HG02571 (cell line): ENCODE measurements around the gene GTF3C5.
"Not testable (repeated sequence)": the region's sequence is repeated elsewhere in the genome, so short reads cannot be mapped to it uniquely, and the experiment has no call there.

Experiments used
- ATAC-seq: cut with Tn5 transposase; IDR thresholded peaks from one replicate; pipeline ENCODE4 v1.9.1; 2021; ENCODE audit warnings: mild to moderate bottlenecking, moderate library complexity; ENCODE audit not compliant: unreplicated experiment

Gene GTF3C5

DNA sequence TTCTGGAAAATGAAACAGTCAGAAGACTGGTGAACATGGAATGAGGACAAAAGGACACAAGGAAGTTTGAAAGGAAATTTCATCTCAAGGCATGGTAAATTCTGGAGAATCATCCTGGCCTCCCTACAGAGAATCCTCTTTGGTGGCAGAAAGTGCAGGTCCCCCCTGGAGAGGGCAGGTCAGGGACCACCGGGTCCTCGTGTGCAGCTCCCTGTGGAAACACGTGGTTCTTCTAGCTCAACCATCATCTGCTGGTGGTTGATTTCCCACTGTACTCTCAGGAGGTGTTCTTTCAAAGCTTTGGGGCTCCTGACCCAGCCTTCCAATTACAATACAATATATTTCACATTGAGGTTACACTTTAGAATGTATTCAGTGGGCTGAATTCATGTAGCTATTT is 2.6 kb upstream of the GTF3C5 start:
- ATAC-seq = no peak

DNA sequence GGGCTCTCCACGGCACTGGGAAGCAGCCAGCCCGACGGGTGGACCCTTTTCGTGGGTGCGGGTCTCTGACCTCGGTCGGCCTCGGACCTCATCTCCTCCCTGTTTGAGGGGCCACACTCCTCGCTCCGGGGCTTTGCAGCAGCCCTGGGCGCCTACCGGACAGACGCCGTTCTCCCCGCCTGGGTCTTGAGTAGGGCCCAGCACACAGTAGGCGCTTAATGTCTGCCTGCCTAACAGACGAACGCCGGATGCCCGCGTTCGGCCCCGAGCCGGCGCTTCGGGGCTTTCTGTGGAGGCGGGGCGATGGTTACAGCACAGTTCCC is 842 bp upstream of the GTF3C5 start:
- peak; percentile 18 for ATAC-seq

DNA sequence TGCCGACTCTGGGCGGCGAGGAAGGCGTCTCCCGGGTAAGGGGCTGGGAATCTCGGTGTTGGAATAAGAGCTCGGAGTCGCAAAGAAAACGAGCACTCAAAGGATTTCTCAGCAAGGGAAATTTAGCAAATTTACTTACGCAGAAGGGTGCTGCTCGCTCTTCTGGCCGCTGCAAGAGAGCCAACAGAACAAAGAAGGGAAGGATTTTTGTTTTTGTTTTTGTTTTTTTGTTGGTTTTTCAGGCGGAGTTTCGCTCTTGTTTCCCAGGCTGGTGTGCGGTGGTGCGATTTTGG is 279 bp downstream of the GTF3C5 start:
- no peak for ATAC-seq

DNA sequence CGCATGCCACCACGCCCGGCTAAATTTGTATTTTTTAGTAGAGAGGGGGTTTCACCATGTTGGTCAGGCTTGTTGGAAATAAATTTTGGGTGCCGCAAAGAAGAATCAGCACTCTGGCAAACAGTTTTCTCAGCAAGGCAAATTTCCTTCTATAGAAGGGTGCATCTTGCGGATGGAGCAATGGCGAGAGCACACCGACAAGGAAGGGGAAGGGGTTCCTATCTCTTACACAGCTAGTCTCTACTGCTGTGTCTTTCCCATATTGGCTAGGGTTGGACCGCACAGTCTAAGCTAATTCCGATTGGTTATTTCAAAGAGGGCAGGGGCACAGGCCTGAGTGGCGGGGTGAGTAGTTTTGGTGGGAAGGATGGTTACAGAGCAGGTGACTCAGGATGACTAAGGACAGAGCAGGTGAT is 707 bp downstream of the GTF3C5 start:
- no peak for ATAC-seq

DNA sequence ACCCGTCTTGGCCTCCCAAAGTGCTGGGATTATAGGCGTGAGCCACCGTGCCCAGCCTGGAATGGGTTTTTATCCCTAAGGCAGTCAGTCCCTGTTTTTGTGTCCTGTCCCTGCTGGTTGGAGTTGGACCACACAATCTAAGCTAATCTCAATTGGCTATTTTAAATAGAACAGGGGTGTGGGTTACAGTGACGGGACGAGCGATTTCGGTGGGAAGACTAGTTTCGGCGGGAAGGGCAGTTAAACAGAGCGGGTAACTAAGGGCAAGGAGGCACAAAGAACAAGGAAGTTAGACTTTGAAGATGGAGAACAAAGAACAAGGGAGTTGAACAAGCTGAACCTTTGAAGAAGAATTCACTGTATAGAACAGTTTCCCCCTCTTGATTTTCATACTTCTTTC is 1.4 kb downstream of the GTF3C5 start:
- ATAC-seq = no peak

DNA sequence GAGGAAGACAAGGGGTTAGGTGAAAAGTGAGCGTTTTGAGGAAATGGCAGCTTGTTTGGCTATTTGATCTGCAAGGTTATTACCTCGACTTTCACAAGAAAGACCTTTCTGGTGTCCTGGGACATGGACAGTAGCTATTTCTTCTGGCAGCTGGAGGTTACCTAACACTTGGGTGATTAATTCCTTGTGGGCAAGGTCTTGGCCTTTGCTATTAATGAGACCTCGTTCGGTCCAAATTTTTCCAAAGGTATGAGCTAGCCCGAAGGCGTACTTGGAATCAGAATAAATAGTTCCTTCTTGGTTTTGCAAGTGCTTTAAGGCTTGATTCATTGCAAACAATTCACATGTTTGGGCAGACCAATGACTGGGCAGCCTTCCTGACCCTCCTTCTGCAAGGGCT is 4.9 kb downstream of the GTF3C5 start:
- ATAC-seq = no peak

GRCh38 chr9:133037775-133038515 is 7.1 kb downstream of the GTF3C5 start:
- ATAC-seq = no peak

- not testable (repeated sequence) for ATAC-seq
These were observed 10.2 kb downstream of the GTF3C5 start for GRCh38 chr9:133040892-133041479.

DNA sequence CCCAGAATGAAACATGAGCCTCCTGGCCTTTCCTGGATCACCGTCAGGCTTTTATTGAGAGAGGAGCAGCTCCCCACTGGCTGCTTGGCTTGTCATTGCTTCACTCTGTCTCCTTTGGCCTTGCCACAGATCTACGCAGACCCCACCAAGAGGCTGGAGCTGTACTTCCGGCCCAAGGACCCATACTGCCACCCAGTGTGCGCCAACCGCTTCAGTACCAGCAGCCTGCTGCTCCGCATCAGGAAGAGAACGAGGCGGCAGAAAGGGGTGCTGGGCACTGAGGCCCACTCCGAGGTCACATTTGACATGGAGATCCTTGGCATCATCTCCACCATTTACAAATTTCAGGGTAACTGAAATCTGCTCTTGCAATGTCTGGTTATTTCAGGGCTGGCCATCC is 11.2 kb downstream of the GTF3C5 start:
- no peak for ATAC-seq

- no peak for ATAC-seq
These were observed 11.9 kb downstream of the GTF3C5 start for GRCh38 chr9:133042676-133043075.

DNA sequence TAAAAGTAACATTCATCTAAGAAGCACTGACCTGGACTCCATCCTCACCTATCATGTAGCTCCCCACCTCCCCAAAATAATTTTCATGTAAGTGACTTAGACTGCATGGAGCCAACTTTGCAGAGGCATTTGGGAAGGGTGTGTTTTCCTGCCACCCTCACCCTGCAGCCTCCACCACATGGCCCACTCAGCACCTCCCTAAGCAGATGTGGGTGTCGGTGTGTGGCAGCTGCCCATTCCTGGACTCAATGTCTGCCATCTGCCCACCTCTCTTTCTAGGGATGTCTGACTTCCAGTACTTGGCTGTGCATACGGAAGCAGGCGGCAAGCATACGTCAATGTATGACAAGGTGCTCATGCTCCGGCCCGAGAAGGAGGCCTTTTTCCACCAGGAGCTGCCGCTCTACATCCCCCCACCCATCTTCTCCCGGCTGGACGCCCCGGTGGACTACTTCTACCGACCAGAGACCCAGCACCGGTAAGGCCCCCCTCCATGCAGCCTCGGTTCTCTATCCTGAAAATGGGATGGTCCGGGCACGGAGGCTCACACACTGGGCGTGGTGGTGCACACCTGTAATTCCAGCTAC is 12.7 kb downstream of the GTF3C5 start:
- ATAC-seq = no peak

DNA sequence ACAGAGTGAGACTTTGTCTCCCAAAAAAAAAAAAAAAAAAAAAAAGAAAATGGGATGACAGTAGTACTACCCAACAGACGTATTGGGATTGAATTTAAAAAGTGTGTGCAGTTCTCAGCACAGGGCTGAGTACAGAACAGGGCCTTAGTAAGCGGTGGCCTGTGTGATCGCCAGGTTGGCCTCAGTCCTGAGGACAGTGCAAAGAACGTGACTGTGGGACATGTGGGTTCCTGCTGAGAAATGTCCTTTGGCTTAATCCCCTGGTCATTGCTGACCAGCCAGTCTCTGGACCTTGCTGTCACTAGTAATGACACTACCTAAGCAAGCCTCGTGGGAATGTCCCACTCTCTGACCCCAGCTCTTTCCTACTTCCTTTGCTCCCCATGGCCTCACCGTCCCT is 13.3 kb downstream of the GTF3C5 start:
- no peak for ATAC-seq

GRCh38 chr9:133044661-133045060 is 13.9 kb downstream of the GTF3C5 start:
- no peak for ATAC-seq

GRCh38 chr9:133045132-133045531 is 14.3 kb downstream of the GTF3C5 start:
- ATAC-seq = no peak

- no peak for ATAC-seq
These were observed 15.6 kb downstream of the GTF3C5 start for GRCh38 chr9:133046196-133046899.

DNA sequence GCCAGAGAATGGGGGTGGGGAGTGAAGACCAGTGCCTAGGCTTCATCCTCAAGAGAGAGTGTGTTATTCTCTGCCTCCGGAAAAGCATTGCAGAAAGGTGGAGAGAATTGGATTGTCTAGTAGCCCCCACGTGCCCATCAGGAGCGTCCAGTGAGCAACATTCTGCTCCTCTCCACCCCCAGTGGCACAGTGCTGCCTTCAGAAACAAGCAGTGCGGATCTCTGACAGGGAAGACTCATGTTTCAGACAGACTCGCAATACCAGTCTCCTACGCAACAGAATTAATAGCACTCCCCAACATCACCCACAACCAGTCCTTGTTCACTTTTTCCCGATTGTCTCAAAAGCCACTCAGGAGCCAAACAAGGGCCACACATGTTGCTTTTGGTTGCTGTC is 16.1 kb downstream of the GTF3C5 start:
- ATAC-seq = no peak

- ATAC-seq = no peak
These were observed 17.8 kb downstream of the GTF3C5 start for GRCh38 chr9:133048595-133048994.

- no peak for ATAC-seq
These were observed 18.2 kb downstream of the GTF3C5 start for GRCh38 chr9:133049043-133049442.

DNA sequence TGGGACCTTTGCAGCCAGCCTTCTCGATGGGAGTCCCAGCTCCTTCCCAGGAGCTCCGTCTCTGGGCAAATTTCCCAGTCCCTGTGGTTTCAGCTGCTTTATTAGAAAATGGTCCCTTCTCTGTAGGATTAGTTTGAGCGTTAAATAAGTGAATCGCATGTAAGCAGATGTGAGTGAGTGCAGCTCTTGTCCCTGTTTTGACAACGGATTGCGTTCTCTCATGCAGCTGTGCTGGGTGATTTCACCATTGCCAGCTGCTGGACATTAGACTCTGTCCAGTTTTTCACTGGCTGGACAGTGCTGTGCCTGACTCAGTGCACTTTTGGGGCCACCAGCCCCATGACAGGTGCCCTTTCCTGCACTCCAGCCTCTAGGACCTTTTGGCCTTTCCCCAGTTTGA is 19.3 kb downstream of the GTF3C5 start:
- ATAC-seq = no peak

DNA sequence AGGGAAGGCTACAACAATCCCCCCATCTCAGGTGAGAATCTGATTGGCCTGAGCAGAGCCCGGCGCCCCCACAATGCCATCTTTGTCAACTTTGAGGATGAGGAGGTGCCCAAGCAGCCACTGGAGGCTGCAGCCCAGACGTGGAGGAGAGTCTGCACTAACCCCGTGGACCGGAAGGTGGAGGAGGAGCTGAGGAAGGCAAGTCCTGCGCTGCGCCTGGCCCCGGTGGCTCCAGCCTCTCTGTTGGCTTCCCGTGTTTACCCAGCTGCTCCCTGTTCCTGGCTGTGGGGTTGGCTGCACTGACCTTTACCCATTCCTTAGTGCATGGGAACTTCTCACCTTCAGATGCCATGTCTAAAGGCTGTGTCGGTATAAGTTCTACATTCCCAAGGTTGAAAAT is 20.0 kb downstream of the GTF3C5 start:
- no peak for ATAC-seq

- ATAC-seq = no peak
These were observed 20.6 kb downstream of the GTF3C5 start for GRCh38 chr9:133051281-133051900.
